ENCODE data around the gene EDEM3.
"Not testable (repeated sequence)": the region's sequence is repeated elsewhere in the genome, so short reads cannot be mapped to it uniquely, and the experiment has no call there.

Gene EDEM3, protein sequence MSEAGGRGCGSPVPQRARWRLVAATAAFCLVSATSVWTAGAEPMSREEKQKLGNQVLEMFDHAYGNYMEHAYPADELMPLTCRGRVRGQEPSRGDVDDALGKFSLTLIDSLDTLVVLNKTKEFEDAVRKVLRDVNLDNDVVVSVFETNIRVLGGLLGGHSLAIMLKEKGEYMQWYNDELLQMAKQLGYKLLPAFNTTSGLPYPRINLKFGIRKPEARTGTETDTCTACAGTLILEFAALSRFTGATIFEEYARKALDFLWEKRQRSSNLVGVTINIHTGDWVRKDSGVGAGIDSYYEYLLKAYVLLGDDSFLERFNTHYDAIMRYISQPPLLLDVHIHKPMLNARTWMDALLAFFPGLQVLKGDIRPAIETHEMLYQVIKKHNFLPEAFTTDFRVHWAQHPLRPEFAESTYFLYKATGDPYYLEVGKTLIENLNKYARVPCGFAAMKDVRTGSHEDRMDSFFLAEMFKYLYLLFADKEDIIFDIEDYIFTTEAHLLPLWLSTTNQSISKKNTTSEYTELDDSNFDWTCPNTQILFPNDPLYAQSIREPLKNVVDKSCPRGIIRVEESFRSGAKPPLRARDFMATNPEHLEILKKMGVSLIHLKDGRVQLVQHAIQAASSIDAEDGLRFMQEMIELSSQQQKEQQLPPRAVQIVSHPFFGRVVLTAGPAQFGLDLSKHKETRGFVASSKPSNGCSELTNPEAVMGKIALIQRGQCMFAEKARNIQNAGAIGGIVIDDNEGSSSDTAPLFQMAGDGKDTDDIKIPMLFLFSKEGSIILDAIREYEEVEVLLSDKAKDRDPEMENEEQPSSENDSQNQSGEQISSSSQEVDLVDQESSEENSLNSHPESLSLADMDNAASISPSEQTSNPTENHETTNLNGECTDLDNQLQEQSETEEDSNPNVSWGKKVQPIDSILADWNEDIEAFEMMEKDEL

DNA sequence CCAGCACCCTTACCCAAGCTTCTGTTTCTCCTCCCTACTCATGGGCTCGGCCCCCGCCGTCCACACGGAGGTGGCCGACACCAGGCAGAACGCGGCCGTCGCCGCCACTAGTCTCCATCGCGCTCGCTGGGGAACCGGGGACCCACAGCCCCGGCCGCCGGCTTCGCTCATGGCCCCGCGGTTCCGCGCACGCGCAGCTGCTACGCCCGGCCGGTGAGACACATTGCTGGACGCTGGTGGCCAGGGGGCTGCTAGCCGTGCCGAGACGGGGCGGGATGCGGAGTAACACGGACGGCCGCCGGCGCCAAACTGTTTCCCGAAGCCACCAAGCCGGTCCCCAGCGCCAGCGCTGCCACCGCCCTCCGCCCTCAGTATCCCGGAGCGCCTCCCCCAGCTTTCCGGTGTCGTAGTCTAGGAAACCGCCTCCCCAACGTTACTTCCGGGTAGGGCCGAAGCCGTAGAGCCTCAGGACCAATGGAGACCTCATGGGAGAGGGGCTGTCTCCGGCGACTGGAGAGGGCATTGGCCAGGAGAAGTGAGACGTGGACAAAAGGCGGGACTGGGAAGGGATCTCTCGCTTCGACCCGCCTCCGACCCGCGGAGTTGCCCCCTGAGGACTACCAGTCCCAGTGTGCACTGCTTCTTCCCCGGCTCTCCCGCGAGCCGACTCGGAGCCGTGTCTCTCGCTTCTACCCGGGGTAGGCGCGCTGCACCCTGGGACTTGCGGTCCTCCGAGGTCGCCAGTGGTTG lies at the start of gene EDEM3:
Gene EDEM3 (minus strand): TSS at position 383 of the 750 bp plus-strand sequence. CDS start 212 bp downstream, at position 171.
- DNase-seq, result peak; percentile 99 to 100

DNA sequence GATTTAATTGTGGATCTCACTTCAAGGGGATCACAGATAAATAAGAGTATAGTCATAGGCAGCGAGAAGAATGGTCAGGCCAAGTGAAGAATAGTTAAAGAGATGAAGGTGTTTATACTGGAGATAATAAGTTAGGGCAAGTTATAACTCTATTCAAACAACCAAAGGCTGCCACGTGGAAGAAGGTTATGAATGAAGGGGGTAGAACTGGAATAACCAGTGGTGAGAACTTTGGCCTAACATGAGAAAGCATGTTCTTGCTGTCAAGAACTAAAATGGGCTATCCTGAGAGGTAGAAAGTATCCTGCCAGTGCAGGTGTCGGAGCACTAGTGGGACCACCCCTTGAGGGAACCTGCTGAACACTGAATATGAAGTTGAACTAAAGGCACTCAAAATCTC lies 49.6 kb upstream of the EDEM3 start:
- DNase-seq, result no peak

- DNase-seq, result no peak
Observed at GRCh38 chr1:184803180-184803492, 48.5 kb upstream of the EDEM3 start.

- no peak for DNase-seq
Observed at GRCh38 chr1:184802354-184803179, 47.9 kb upstream of the EDEM3 start.

- no peak for DNase-seq
Observed at GRCh38 chr1:184801503-184801902, 46.8 kb upstream of the EDEM3 start.

GRCh38 chr1:184800876-184801275 lies 46.2 kb upstream of the EDEM3 start:
- no peak for DNase-seq

DNA sequence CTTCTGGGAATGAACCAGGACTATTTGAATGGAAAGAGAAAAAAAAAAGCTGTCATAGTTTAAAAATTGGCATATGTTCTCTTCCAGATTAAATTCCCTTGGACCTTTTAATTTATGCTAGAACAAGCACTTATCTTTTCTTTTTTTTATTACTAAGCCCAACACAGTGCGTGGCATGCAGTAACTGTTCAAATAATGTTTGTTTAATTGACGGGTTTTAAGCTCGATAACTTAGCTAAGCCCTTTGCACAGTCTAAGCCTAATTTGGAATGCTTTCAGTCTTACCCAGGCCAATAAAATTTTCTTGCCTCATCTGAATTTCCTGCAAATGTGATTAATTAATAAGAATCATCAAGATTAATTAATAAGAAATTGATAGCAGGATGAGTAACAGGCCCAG lies 39.3 kb upstream of the EDEM3 start:
- DNase-seq, result no peak

- DNase-seq, result peak; percentile 23 to 42
Observed at GRCh38 chr1:184792450-184792969, 37.9 kb upstream of the EDEM3 start.

GRCh38 chr1:184791550-184791900 lies 36.9 kb upstream of the EDEM3 start:
- DNase-seq, result no peak

- no peak for DNase-seq
Observed at GRCh38 chr1:184790642-184791549, 36.2 kb upstream of the EDEM3 start.

GRCh38 chr1:184789884-184790283 lies 35.2 kb upstream of the EDEM3 start:
- no peak for DNase-seq

- no peak for DNase-seq
Observed at GRCh38 chr1:184788970-184789369, 34.3 kb upstream of the EDEM3 start.

GRCh38 chr1:184785529-184785928 lies 30.9 kb upstream of the EDEM3 start:
- no peak for DNase-seq

GRCh38 chr1:184783723-184784122 lies 29.1 kb upstream of the EDEM3 start:
- DNase-seq, result not testable (repeated sequence)

DNA sequence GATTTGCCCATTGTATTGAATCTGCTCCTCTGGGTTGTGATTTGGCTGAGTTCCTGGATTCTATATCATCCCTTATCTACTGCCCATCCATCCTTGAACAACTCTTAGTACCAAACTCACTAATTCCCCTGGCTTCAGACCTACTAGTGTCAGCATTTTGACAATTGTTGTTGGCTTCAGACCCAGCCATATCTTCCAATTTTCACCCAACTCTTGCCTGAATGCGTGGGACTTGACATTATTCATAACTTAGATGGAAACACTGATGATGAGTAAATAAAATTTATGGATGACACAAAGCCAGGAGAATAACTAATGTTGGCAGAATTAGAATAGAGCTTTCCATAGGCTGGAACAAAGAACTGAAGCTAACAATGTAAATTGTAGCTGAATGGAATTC lies 27.3 kb upstream of the EDEM3 start:
- DNase-seq, result no peak

DNA sequence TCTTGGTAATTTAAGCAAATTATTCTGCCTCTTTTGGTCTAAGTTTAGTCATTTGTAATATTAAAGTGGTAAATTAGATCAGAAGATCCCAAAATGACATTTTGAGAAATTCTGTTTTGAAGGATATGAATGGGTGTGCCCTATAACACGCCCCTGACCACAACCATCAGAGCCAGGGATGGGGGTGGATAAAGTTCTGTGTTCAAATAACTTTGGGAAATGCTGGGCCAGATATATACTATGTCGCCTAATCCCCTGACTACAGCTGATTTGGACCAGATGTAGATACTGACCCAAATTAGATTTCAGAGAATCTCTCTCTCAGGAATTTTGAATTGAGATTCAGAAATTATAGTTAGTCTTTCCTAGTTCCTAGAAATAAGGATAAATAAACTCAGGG lies 21.2 kb upstream of the EDEM3 start:
- no peak for DNase-seq

DNA sequence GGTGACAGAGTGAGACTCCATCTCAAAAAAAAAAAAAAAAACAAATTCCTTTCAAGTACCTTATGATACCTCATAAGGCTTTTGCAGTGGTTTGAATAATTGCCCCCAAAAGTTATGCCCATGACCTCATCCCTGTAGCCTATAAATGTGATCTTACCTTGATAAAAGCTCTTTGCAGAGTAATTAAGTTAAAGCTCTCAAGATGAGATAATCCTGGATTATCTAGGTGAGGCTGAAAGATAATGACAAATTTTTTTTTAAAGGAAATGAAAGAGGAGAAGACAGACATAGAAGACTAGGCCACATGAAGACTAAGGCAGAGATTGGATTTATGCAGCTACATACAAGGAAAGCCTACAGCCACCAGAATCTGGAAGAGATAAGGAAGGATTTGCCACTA lies 20.7 kb upstream of the EDEM3 start:
- DNase-seq, result no peak

DNA sequence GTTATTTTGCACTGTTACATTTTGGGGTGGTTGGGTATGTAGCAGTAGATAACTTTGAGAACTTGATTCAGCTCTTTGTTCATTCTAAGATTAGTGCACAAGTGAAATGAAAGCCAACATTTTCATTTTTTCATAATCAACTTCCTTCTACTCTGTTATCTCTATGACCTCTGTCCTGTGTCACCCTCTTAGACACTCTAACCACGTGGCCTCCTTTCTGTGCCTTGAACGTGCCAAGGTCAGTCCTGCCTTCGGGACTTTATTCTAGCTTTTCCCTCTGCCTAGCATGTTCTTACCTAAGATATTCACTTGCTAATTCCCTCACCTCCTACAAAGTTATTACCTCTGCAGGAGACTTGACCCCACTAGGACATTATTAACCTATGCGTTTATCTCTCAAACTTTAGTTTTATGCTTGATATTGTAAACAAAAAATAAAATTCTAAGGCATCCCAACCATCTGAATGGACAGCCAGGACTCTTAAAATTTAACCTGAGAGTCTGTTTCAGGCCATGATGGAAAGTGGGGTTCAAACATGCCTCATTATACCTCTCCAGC lies 19.2 kb upstream of the EDEM3 start:
- no peak for DNase-seq

DNA sequence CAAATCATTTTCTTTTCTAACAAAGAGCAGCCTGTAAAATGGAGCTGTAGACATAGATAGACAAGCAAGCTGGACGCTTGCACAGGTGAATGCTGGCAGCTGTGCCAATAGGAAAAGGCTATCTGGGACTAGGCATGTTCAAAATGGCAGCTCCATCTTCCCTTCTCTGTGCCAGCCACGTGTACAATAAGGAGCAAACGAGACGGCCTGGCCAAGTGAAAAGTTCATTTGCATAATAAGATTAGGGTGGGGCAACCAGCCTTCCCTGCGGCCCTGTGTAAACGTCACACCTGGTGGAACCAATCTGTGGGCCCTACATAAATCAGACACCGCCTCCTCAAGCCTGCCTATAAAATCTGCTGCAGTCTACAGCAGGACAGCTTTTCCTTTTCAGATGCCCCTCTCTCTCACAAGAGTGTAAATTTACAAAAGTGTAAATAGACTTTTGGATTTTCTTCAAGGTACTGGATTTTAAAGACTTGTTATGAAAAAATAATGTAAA lies 16.6 kb upstream of the EDEM3 start:
- DNase-seq, result no peak

- no peak for DNase-seq
Observed at GRCh38 chr1:184770181-184770979, 15.7 kb upstream of the EDEM3 start.

Data from hippocampal formation (tissue), 2 donors.